NCI-H146 treated with DMSO at 0.1 percent for 48 hours (cell line): ENCODE data around the gene PUS7L.
A peak's percentile ranks its signal among the peaks of the same experiment; 100 is the strongest.
"Not testable (repeated sequence)": the region's sequence is repeated elsewhere in the genome, so short reads cannot be mapped to it uniquely, and the experiment has no call there.

Experiments used
- DNase-seq: peaks from one replicate; lab custom pipeline; 2025; ENCODE audit not compliant: unreplicated experiment; lab: John Stamatoyannopoulos, UW

Gene PUS7L

GRCh38 chr12:43758728-43759563, at the start of gene PUS7L, which contains the start of gene IRAK4:
PUS7L (minus strand) TSS chr12:43758790; CDS start chr12:43755245, 3,545 bp downstream.
IRAK4 (plus strand) TSS chr12:43758951; CDS start chr12:43768112, 9,161 bp downstream.
- DNase-seq: peak; percentile 95

GRCh38 chr12:43807386-43807785, 48.8 kb upstream of the PUS7L start:
- DNase-seq: no peak

- no peak for DNase-seq
Measured at GRCh38 chr12:43806737-43807072, 48.1 kb upstream of the PUS7L start.

GRCh38 chr12:43805860-43806736, 47.5 kb upstream of the PUS7L start, which contains the start of gene TWF1:
TWF1 (minus strand) TSS chr12:43806317; CDS start chr12:43806245, 72 bp downstream.
- peak; percentile 79 for DNase-seq

- peak; percentile 46 for DNase-seq
Measured at GRCh38 chr12:43805149-43805859, 46.7 kb upstream of the PUS7L start.

GRCh38 chr12:43797561-43798217, 39.1 kb upstream of the PUS7L start:
- DNase-seq: no peak

- DNase-seq: no peak
Measured at GRCh38 chr12:43795716-43796280, 37.2 kb upstream of the PUS7L start.

GRCh38 chr12:43789941-43790340, 31.4 kb upstream of the PUS7L start:
- DNase-seq: no peak

- no peak for DNase-seq
Measured at GRCh38 chr12:43786899-43787693, 28.5 kb upstream of the PUS7L start.

- DNase-seq: peak; percentile 11
Measured at GRCh38 chr12:43776498-43776897, 17.9 kb upstream of the PUS7L start.

GRCh38 chr12:43766291-43766690, 7.7 kb upstream of the PUS7L start:
- no peak for DNase-seq

- no peak for DNase-seq
Measured at GRCh38 chr12:43764528-43764927, 5.9 kb upstream of the PUS7L start.

- no peak for DNase-seq
Measured at GRCh38 chr12:43763769-43764168, 5.2 kb upstream of the PUS7L start.

- DNase-seq: peak; percentile 21
Measured at GRCh38 chr12:43762596-43762995, 4.0 kb upstream of the PUS7L start.

- DNase-seq: no peak
Measured at GRCh38 chr12:43761500-43761899, 2.9 kb upstream of the PUS7L start.

GRCh38 chr12:43760396-43760795, 1.8 kb upstream of the PUS7L start:
- no peak for DNase-seq

GRCh38 chr12:43758247-43758727, 303 bp downstream of the PUS7L start:
- peak; percentile 47 for DNase-seq

GRCh38 chr12:43754015-43754414, 4.6 kb downstream of the PUS7L start:
- no peak for DNase-seq

GRCh38 chr12:43751360-43751759, 7.2 kb downstream of the PUS7L start:
- not testable (repeated sequence) for DNase-seq
